Mammary epithelial cell (primary cell): ENCODE measurements around the gene ENO3.

Experiments
- CTCF ChIP-seq, 2 donors: IDR thresholded peaks in 1 of 2; conservative IDR thresholded peaks in 1 of 2; 2 replicates each; pipeline ENCODE4 v1.5.1; 2011 to 2012; ENCODE audit warnings: inconsistent platforms in 2 of 2, low read length in 2 of 2, mild to moderate bottlenecking in 2 of 2, control low read depth in 1 of 2, low read depth in 1 of 2; ENCODE audit not compliant: insufficient read depth in 1 of 2; ENCODE audit errors: extremely low read depth in 1 of 2
- EZH2 ChIP-seq: IDR thresholded peaks from 2 replicates; pipeline ENCODE4 v1.6.1; 2012; ENCODE audit warnings: low read length, inconsistent platforms, borderline replicate concordance

GRCh38 chr17:4958102-4958501 lies 7.2 kb downstream of the ENO3 start:
- no peak for TF ChIP-seq CTCF (conservative IDR thresholded peaks at IDR 0.05 in 1 of 2, IDR thresholded peaks at IDR 0.05 in 1 of 2; ENCODE audit: extremely low read depth in 1 of 2, insufficient read depth in 1 of 2, low read depth in 1 of 2, low read length in 2 of 2)
- TF ChIP-seq EZH2: no peak
